HEK293 (cell line): ENCODE data around the gene SAE1.

Experiments
- CTCF ChIA-PET: fragments of 350-600 bp; formaldehyde crosslinking; extraction: SDS; loops from one replicate; lab custom pipeline; 2021; ENCODE audit warnings: antibody characterized with exemption; lab: Yijun Ruan, JAX
- POLR2A ChIA-PET: fragments of 300-600 bp; formaldehyde crosslinking; extraction: SDS; loops from one replicate; lab custom pipeline; 2020; ENCODE audit warnings: antibody characterized with exemption, inconsistent platforms; lab: Yijun Ruan, JAX
- H3K27ac ChIP-seq: fragments of 200-500 bp; sonication (Bioruptor generic); 2 replicates; pipeline ENCODE4 v1.5.1; 2014; ENCODE audit warnings: low read depth, low read length, control low read depth, inconsistent platforms; ENCODE audit errors: extremely low read depth
- H3K36me3 ChIP-seq, 2 experiments: fragments of 200-500 bp in 1 of 2; sonication (Bioruptor generic) in 1 of 2; 1 replicate in 1 of 2; 2 replicates in 1 of 2; pipeline ENCODE4 v1.5.1; 2014 to 2017; ENCODE audit warnings: inconsistent platforms in 2 of 2, low read length in 2 of 2; ENCODE audit not compliant: control insufficient read depth in 2 of 2, insufficient read depth in 1 of 2
- H3K4me1 ChIP-seq: fragments of 200-500 bp; sonication (Bioruptor generic); 2 replicates; pipeline ENCODE4 v1.5.1; 2014; ENCODE audit warnings: mild to moderate bottlenecking, low read length, inconsistent platforms; ENCODE audit not compliant: control insufficient read depth, insufficient read depth
- H3K4me3 ChIP-seq: 2 replicates; pipeline ENCODE4 v1.5.1; 2011; ENCODE audit warnings: low read depth, mild to moderate bottlenecking, control low read depth, low read length, moderate library complexity
- H3K9me3 ChIP-seq: fragments of 200-500 bp; sonication (Bioruptor generic); 2 replicates; pipeline ENCODE4 v1.5.1; 2014; ENCODE audit warnings: low read depth, low read length, inconsistent platforms; ENCODE audit not compliant: control insufficient read depth, insufficient read depth
- GLIS1 ChIP-seq: fragments of 450-650 bp; formaldehyde crosslinking; IDR thresholded peaks from 2 replicates; pipeline ENCODE4 v1.5.1; 2016; ENCODE audit warnings: missing biosample characterization, missing genetic modification characterization
- KLF10 ChIP-seq: fragments of 450-650 bp; IDR thresholded peaks from 2 replicates; pipeline ENCODE4 v1.5.1; 2018; ENCODE audit warnings: missing biosample characterization, mild to moderate bottlenecking, missing genetic modification characterization
- KLF9 ChIP-seq: fragments of 450-650 bp; formaldehyde crosslinking; IDR thresholded peaks from 2 replicates; pipeline ENCODE4 v1.5.1; 2016; ENCODE audit warnings: missing biosample characterization, missing genetic modification characterization, low read depth
- RBAK ChIP-seq: fragments of 450-650 bp; formaldehyde crosslinking; IDR thresholded peaks from 2 replicates; pipeline ENCODE4 v1.5.1; 2016; ENCODE audit warnings: missing biosample characterization, missing genetic modification characterization
- SP2 ChIP-seq: fragments of 450-650 bp; formaldehyde crosslinking; IDR thresholded peaks from 2 replicates; pipeline ENCODE4 v1.5.1; 2016; ENCODE audit warnings: missing biosample characterization, missing genetic modification characterization
- TRIM28 ChIP-seq: IDR thresholded peaks from 2 replicates; pipeline ENCODE4 v1.6.1; 2011; ENCODE audit warnings: low read length, control low read depth, borderline replicate concordance
- YY2 ChIP-seq: fragments of 450-650 bp; formaldehyde crosslinking; IDR thresholded peaks from 2 replicates; pipeline ENCODE4 v1.5.1; 2016; ENCODE audit warnings: missing biosample characterization, missing genetic modification characterization
- ZBTB1 ChIP-seq: fragments of 450-650 bp; formaldehyde crosslinking; IDR thresholded peaks from 2 replicates; pipeline ENCODE4 v1.5.1; 2016; ENCODE audit warnings: missing biosample characterization, missing genetic modification characterization
- ZBTB26 ChIP-seq: fragments of 450-650 bp; formaldehyde crosslinking; optimal IDR thresholded peaks from 2 replicates; pipeline ENCODE3; 2016; ENCODE audit warnings: missing biosample characterization, mild to moderate bottlenecking, missing genetic modification characterization
- ZNF114 ChIP-seq: fragments of 450-650 bp; formaldehyde crosslinking; IDR thresholded peaks from 2 replicates; pipeline ENCODE4 v1.5.0; 2017; ENCODE audit warnings: missing biosample characterization, missing genetic modification characterization
- ZNF121 ChIP-seq: fragments of 450-650 bp; formaldehyde crosslinking; IDR thresholded peaks from 2 replicates; pipeline ENCODE4 v1.5.1; 2016; ENCODE audit warnings: missing biosample characterization, missing genetic modification characterization
- ZNF132 ChIP-seq: fragments of 450-650 bp; formaldehyde crosslinking; IDR thresholded peaks from 2 replicates; pipeline ENCODE4 v1.5.1; 2017; ENCODE audit warnings: missing biosample characterization, missing genetic modification characterization, borderline replicate concordance
- ZNF169 ChIP-seq: fragments of 450-650 bp; formaldehyde crosslinking; IDR thresholded peaks from 2 replicates; pipeline ENCODE4 v1.5.1; 2016; ENCODE audit warnings: missing biosample characterization, missing genetic modification characterization
- ZNF2 ChIP-seq: fragments of 450-650 bp; formaldehyde crosslinking; IDR thresholded peaks from 2 replicates; pipeline ENCODE4 v1.5.1; 2016; ENCODE audit warnings: missing biosample characterization, missing genetic modification characterization
- ZNF214 ChIP-seq: fragments of 450-650 bp; formaldehyde crosslinking; IDR thresholded peaks from 2 replicates; pipeline ENCODE4 v1.5.1; 2017; ENCODE audit warnings: missing biosample characterization, mild to moderate bottlenecking, missing genetic modification characterization, borderline replicate concordance
- ZNF23 ChIP-seq: fragments of 450-650 bp; formaldehyde crosslinking; IDR thresholded peaks from 2 replicates; pipeline ENCODE4 v1.5.1; 2016; ENCODE audit warnings: missing biosample characterization, missing genetic modification characterization, borderline replicate concordance
- ZNF311 ChIP-seq: fragments of 450-650 bp; formaldehyde crosslinking; IDR thresholded peaks from 2 replicates; pipeline ENCODE4 v1.5.1; 2017; ENCODE audit warnings: missing biosample characterization, missing genetic modification characterization, borderline replicate concordance
- ZNF324 ChIP-seq: fragments of 450-650 bp; formaldehyde crosslinking; IDR thresholded peaks from 2 replicates; pipeline ENCODE4 v1.5.1; 2016; ENCODE audit warnings: missing biosample characterization, missing genetic modification characterization
- ZNF335 ChIP-seq: fragments of 450-650 bp; formaldehyde crosslinking; conservative IDR thresholded peaks from 2 replicates; pipeline ENCODE4 v1.5.1; 2016; ENCODE audit warnings: missing biosample characterization, missing genetic modification characterization
- ZNF354C ChIP-seq: fragments of 450-650 bp; formaldehyde crosslinking; IDR thresholded peaks from 2 replicates; pipeline ENCODE4 v1.5.1; 2016; ENCODE audit warnings: missing biosample characterization, missing genetic modification characterization, low read depth, borderline replicate concordance
- ZNF398 ChIP-seq: fragments of 450-650 bp; formaldehyde crosslinking; IDR thresholded peaks from 2 replicates; pipeline ENCODE4 v1.5.1; 2017; ENCODE audit warnings: missing biosample characterization, missing genetic modification characterization
- ZNF433 ChIP-seq: fragments of 450-650 bp; formaldehyde crosslinking; IDR thresholded peaks from 2 replicates; pipeline ENCODE4 v1.5.1; 2016; ENCODE audit warnings: missing biosample characterization, missing genetic modification characterization, low read depth
- ZNF501 ChIP-seq: fragments of 450-650 bp; formaldehyde crosslinking; IDR thresholded peaks from 2 replicates; pipeline ENCODE4 v1.5.1; 2016; ENCODE audit warnings: missing biosample characterization, missing genetic modification characterization
- ZNF544 ChIP-seq: fragments of 450-650 bp; formaldehyde crosslinking; IDR thresholded peaks from 2 replicates; pipeline ENCODE4 v1.5.0; 2017; ENCODE audit warnings: missing biosample characterization, missing genetic modification characterization
- ZNF558 ChIP-seq: fragments of 450-650 bp; formaldehyde crosslinking; IDR thresholded peaks from 2 replicates; pipeline ENCODE4 v1.5.1; 2016; ENCODE audit warnings: missing biosample characterization, missing genetic modification characterization
- ZNF623 ChIP-seq: fragments of 450-650 bp; formaldehyde crosslinking; IDR thresholded peaks from 2 replicates; pipeline ENCODE4 v1.5.1; 2016; ENCODE audit warnings: missing biosample characterization, missing genetic modification characterization
- ZNF660 ChIP-seq: fragments of 450-650 bp; IDR thresholded peaks from 2 replicates; pipeline ENCODE4 v1.5.1; 2018; ENCODE audit warnings: missing biosample characterization, mild to moderate bottlenecking, missing genetic modification characterization
- ZNF664 ChIP-seq: fragments of 450-650 bp; formaldehyde crosslinking; IDR thresholded peaks from 2 replicates; pipeline ENCODE4 v1.5.1; 2016; ENCODE audit warnings: missing biosample characterization, missing genetic modification characterization
- ZNF768 ChIP-seq: fragments of 450-650 bp; formaldehyde crosslinking; IDR thresholded peaks from 2 replicates; pipeline ENCODE4 v1.5.1; 2018; ENCODE audit warnings: missing biosample characterization, mild to moderate bottlenecking, missing genetic modification characterization
- ZNF777 ChIP-seq: fragments of 450-650 bp; formaldehyde crosslinking; IDR thresholded peaks from 2 replicates; pipeline ENCODE4 v1.5.1; 2017; ENCODE audit warnings: missing biosample characterization, missing genetic modification characterization, borderline replicate concordance
- ZSCAN16 ChIP-seq: fragments of 450-650 bp; formaldehyde crosslinking; IDR thresholded peaks from 2 replicates; pipeline ENCODE4 v1.5.1; 2016; ENCODE audit warnings: missing biosample characterization, missing genetic modification characterization
- TF ChIP-seq, protein P1 (sequence below): fragments of 450-650 bp; formaldehyde crosslinking; IDR thresholded peaks from 2 replicates; pipeline ENCODE4 v1.5.1; 2016; ENCODE audit warnings: missing biosample characterization, missing genetic modification characterization
- TF ChIP-seq, protein P2 (sequence below): fragments of 450-650 bp; formaldehyde crosslinking; IDR thresholded peaks from 2 replicates; pipeline ENCODE4 v1.5.1; 2016; ENCODE audit warnings: missing biosample characterization, missing genetic modification characterization

Gene SAE1

GRCh38 chr19:47113850-47114651, 16.6 kb upstream of the SAE1 start:
- Histone ChIP-seq H3K4me3 (peak overlapping the region; percentile 76), H3K9me3 (no peaks in the 10 kb centered on the region), H3K36me3 (peaks cover 3 to 17% of the 10 kb centered on the region in 2 experiments; a peak in 2 of 3 replicates), H3K4me1 (peaks cover 23% of the 10 kb centered on the region), H3K27ac (peak overlapping the region; percentile 100)
- CTCF ChIA-PET, result interaction anchor here (0.5 to 2.6 kb wide), 13 partner anchors 9 to 370 kb away, joined by 3 to 18 read pairs (median 5); partner anchors contain the start of gene KPTN
- POLR2A ChIA-PET, result interaction anchor here (0.5 to 3.4 kb wide), 32 partner anchors 9 to 328 kb away, joined by 3 to 86 read pairs (median 7); partner anchors contain the start of genes AP2S1, ARHGAP35, CCDC9 and INAFM1
- TF ChIP-seq ZNF544 (tag by site-specific recombination) (no peak), ZNF398 (tag by site-specific recombination) (no peak), ZNF169 (tag by site-specific recombination) (0 out of 2 replicates have a peak, but pooled peaks have one; percentile 7), ZNF558 (tag by site-specific recombination) (no peak), ZNF114 (tag by site-specific recombination) (no peak), ZNF132 (tag by site-specific recombination) (no peak), ZNF335 (peak; percentile 74), ZNF324 (tag by site-specific recombination) (peak; percentile 18; the same call in 1 of the 2 replicates), ZNF768 (tag by site-specific recombination) (no peak), ZBTB1 (tag by site-specific recombination) (no peak), KLF9 (no peak), ZNF623 (no peak), KLF10 (tag by site-specific recombination) (0 out of 2 replicates have a peak, but pooled peaks have one; percentile 48), SP2 (0 out of 2 replicates have a peak, but pooled peaks have one; percentile 4), ZNF354C (no peak), ZNF311 (tag by site-specific recombination) (no peak), ZNF2 (tag by site-specific recombination) (no peak), ZSCAN16 (no peak), ZNF660 (tag by site-specific recombination) (no peak), ZNF214 (tag by site-specific recombination) (no peak), YY2 (tag by site-specific recombination) (no peak), RBAK (no peak), ZNF664 (tag by site-specific recombination) (no peak), ZNF433 (tag by site-specific recombination) (no peak), ZNF121 (tag by site-specific recombination) (0 out of 2 replicates have a peak, but pooled peaks have one; percentile 54), GLIS1 (tag by site-specific recombination) (peak; percentile 71; the same call in 1 of the 2 replicates), ZNF777 (tag by site-specific recombination) (no peak), ZBTB26 (no peak), TRIM28 (peak; percentile 75; the same call in 1 of the 2 replicates), ZNF23 (tag by site-specific recombination) (no peak), ZNF501 (tag by site-specific recombination) (no peak; the same call in 1 of the 2 replicates)
- TF ChIP-seq, protein P1, sequence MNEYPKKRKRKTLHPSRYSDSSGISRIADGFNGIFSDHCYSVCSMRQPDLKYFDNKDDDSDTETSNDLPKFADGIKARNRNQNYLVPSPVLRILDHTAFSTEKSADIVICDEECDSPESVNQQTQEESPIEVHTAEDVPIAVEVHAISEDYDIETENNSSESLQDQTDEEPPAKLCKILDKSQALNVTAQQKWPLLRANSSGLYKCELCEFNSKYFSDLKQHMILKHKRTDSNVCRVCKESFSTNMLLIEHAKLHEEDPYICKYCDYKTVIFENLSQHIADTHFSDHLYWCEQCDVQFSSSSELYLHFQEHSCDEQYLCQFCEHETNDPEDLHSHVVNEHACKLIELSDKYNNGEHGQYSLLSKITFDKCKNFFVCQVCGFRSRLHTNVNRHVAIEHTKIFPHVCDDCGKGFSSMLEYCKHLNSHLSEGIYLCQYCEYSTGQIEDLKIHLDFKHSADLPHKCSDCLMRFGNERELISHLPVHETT (tag by site-specific recombination), result no peak
- TF ChIP-seq, protein P2, sequence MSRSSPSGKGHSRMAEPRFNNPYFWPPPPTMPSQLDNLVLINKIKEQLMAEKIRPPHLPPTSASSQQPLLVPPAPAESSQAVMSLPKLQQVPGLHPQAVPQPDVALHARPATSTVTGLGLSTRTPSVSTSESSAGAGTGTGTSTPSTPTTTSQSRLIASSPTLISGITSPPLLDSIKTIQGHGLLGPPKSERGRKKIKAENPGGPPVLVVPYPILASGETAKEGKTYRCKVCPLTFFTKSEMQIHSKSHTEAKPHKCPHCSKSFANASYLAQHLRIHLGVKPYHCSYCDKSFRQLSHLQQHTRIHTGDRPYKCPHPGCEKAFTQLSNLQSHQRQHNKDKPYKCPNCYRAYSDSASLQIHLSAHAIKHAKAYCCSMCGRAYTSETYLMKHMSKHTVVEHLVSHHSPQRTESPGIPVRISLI (tag by site-specific recombination), result 0 out of 2 replicates have a peak, but pooled peaks have one; percentile 4
